Transverse colon (tissue), 4 donors: Measurements from ENCODE around the gene ARFGAP1.

Experiments
- CTCF ChIP-seq, 5 experiments: fragments of 200-600 bp in 3 of 5; fragments of 450-650 bp in 2 of 5; sonication (generic) in 3 of 5; IDR thresholded peaks; 1 replicate in 2 of 5; 2 replicates in 3 of 5; pipeline ENCODE4 v1.5.1; 2016 to 2017; ENCODE audit warnings: antibody characterized with exemption in 5 of 5, inconsistent platforms in 3 of 5, mild to moderate bottlenecking in 2 of 5, moderate library complexity in 1 of 5
- EP300 ChIP-seq: sonication (generic); formaldehyde crosslinking; IDR thresholded peaks from one replicate; pipeline ENCODE4 v1.6.1; 2017; ENCODE audit warnings: antibody characterized with exemption, low read depth
- POLR2A ChIP-seq: fragments of 450-650 bp; IDR thresholded peaks from one replicate; pipeline ENCODE4 v1.6.1; 2016; ENCODE audit warnings: antibody characterized with exemption, mild to moderate bottlenecking, moderate library complexity
- POLR2AphosphoS5 ChIP-seq, 3 donors: sonication (generic); formaldehyde crosslinking; IDR thresholded peaks; one replicate each; pipeline ENCODE4 v1.6.1; 2016; ENCODE audit warnings: antibody characterized with exemption in 3 of 3

- TF ChIP-seq CTCF (IDR thresholded peaks at IDR 0.05), result no peak
- TF ChIP-seq POLR2A, result no peak
- no peak for TF ChIP-seq POLR2AphosphoS5 (IDR thresholded peaks at IDR 0.05)
- TF ChIP-seq EP300, result no peak
Observed at GRCh38 chr20:63291811-63292210, 19.2 kb downstream of the ARFGAP1 start.
